SK-N-SH treated with all-trans-retinoic acid at 6 μM for 48 hours (cell line): ENCODE data around the gene CATSPERZ.
"Not testable (repeated sequence)": the region's sequence is repeated elsewhere in the genome, so short reads cannot be mapped to it uniquely, and the experiment has no call there.

Source experiments
- ATAC-seq: fragments of 200-7000 bp; cut with Tn5 transposase; 3 replicates; pipeline ENCODE4 v1.9.1; 2020; ENCODE audit warnings: mild to moderate bottlenecking, moderate library complexity
- ARNTL ChIP-seq: fragments of 450-650 bp; formaldehyde crosslinking; IDR thresholded peaks from 2 replicates; pipeline ENCODE4 v1.5.0; 2020; ENCODE audit warnings: low read depth, mild to moderate bottlenecking, moderate library complexity, borderline replicate concordance
- BACH2 ChIP-seq: fragments of 250-450 bp; sonication (Bioruptor Pico); IDR thresholded peaks from 2 replicates; pipeline ENCODE4 v1.9.0; 2021; ENCODE audit warnings: mild to moderate bottlenecking, borderline replicate concordance
- CREB5 ChIP-seq: fragments of 250-450 bp; sonication (Bioruptor Pico); IDR thresholded peaks from 2 replicates; pipeline ENCODE4 v1.5.1; 2020; ENCODE audit warnings: low read depth, mild to moderate bottlenecking, moderate library complexity
- CSDC2 ChIP-seq: fragments of 250-450 bp; sonication (Bioruptor Pico); IDR thresholded peaks from 2 replicates; pipeline ENCODE4 v1.5.0; 2020; ENCODE audit warnings: mild to moderate bottlenecking, moderate library complexity
- ESRRG ChIP-seq: fragments of 250-450 bp; sonication (Bioruptor Pico); IDR thresholded peaks from 2 replicates; pipeline ENCODE4 v1.6.1; 2021; ENCODE audit warnings: mild to moderate bottlenecking
- GLIS3 ChIP-seq: fragments of 250-450 bp; sonication (Bioruptor Pico); IDR thresholded peaks from 2 replicates; pipeline ENCODE4 v1.5.0; 2020; ENCODE audit warnings: mild to moderate bottlenecking, moderate library complexity
- OSR1 ChIP-seq: fragments of 250-450 bp; sonication (Bioruptor Pico); IDR thresholded peaks from 2 replicates; pipeline ENCODE4 v1.8.0; 2022; ENCODE audit warnings: moderate library complexity, mild to moderate bottlenecking, inconsistent platforms
- PATZ1 ChIP-seq: fragments of 250-450 bp; sonication (Bioruptor Pico); IDR thresholded peaks from 2 replicates; pipeline ENCODE4 v1.8.0; 2020; ENCODE audit warnings: mild to moderate bottlenecking, moderate library complexity, borderline replicate concordance
- PPARA ChIP-seq: fragments of 250-450 bp; sonication (Bioruptor Pico); IDR thresholded peaks from 2 replicates; pipeline ENCODE4 v1.5.0; 2020; ENCODE audit warnings: mild to moderate bottlenecking, borderline replicate concordance
- RARB ChIP-seq: fragments of 250-450 bp; sonication (Bioruptor Pico); IDR thresholded peaks from 2 replicates; pipeline ENCODE4 v1.8.0; 2021; ENCODE audit warnings: mild to moderate bottlenecking, moderate library complexity
- SNAI2 ChIP-seq: fragments of 250-450 bp; sonication (Bioruptor Pico); IDR thresholded peaks from 2 replicates; pipeline ENCODE4 v1.5.0; 2020; ENCODE audit warnings: mild to moderate bottlenecking, moderate library complexity
- TCF4 ChIP-seq: fragments of 250-450 bp; sonication (Bioruptor Pico); IDR thresholded peaks from 2 replicates; pipeline ENCODE4 v1.8.0; 2021; ENCODE audit warnings: mild to moderate bottlenecking, moderate library complexity, borderline replicate concordance
- TOX ChIP-seq: fragments of 250-450 bp; sonication (Bioruptor Pico); IDR thresholded peaks from 2 replicates; pipeline ENCODE4 v1.8.0; 2021; ENCODE audit warnings: mild to moderate bottlenecking, moderate library complexity, borderline replicate concordance
- ZC3H10 ChIP-seq: fragments of 250-450 bp; sonication (Bioruptor Pico); IDR thresholded peaks from 2 replicates; pipeline ENCODE4 v1.5.1; 2021; ENCODE audit warnings: mild to moderate bottlenecking, moderate library complexity
- ZFP3 ChIP-seq: fragments of 250-450 bp; sonication (Bioruptor Pico); IDR thresholded peaks from 2 replicates; pipeline ENCODE4 v1.5.0; 2020; ENCODE audit warnings: mild to moderate bottlenecking, moderate library complexity
- ZFP30 ChIP-seq: fragments of 450-650 bp; formaldehyde crosslinking; IDR thresholded peaks from 2 replicates; pipeline ENCODE4 v1.5.0; 2022; ENCODE audit warnings: mild to moderate bottlenecking, moderate library complexity
- TF ChIP-seq, protein P1 (sequence below): fragments of 250-450 bp; sonication (Bioruptor Pico); IDR thresholded peaks from 2 replicates; pipeline ENCODE4 v1.5.0; 2020; ENCODE audit warnings: mild to moderate bottlenecking, moderate library complexity
- TF ChIP-seq, protein P2 (sequence below): fragments of 250-450 bp; sonication (Bioruptor Pico); IDR thresholded peaks from 2 replicates; pipeline ENCODE4 v1.5.1; 2021; ENCODE audit warnings: mild to moderate bottlenecking, moderate library complexity

Gene CATSPERZ

DNA sequence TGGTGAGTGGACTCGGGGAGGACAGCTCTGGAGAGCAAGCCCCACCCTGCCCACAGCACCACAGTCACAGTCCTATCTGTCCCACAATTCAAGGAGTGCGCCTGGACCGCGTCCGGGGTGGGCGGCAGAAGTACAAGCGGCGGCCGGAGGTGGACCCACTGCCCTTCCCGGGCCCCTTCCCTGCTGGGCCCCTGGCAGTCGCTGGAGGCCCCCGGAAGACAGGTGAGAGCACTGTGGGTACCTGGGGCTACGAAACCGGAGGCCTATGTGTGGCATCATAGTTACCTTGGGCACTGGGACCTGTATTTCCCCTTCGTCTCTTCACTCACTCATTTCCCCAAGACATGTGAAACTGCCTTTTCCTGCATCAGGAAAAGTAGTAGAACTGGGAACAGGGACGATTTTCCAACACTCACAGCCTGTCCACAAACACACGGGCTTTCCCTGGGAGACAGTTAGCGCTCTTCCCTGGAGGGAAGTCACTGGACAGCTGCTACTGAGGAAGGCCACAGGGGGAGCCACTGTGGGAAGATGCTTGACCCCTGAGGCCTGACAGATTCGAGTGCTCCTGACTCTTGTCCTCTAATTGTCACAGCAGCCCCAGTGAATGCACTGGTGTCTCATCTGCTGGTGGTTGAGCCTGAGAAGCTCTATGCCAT, 14.1 kb downstream of the CATSPERZ start:
- no peak for ATAC-seq
- TF ChIP-seq, protein P1, sequence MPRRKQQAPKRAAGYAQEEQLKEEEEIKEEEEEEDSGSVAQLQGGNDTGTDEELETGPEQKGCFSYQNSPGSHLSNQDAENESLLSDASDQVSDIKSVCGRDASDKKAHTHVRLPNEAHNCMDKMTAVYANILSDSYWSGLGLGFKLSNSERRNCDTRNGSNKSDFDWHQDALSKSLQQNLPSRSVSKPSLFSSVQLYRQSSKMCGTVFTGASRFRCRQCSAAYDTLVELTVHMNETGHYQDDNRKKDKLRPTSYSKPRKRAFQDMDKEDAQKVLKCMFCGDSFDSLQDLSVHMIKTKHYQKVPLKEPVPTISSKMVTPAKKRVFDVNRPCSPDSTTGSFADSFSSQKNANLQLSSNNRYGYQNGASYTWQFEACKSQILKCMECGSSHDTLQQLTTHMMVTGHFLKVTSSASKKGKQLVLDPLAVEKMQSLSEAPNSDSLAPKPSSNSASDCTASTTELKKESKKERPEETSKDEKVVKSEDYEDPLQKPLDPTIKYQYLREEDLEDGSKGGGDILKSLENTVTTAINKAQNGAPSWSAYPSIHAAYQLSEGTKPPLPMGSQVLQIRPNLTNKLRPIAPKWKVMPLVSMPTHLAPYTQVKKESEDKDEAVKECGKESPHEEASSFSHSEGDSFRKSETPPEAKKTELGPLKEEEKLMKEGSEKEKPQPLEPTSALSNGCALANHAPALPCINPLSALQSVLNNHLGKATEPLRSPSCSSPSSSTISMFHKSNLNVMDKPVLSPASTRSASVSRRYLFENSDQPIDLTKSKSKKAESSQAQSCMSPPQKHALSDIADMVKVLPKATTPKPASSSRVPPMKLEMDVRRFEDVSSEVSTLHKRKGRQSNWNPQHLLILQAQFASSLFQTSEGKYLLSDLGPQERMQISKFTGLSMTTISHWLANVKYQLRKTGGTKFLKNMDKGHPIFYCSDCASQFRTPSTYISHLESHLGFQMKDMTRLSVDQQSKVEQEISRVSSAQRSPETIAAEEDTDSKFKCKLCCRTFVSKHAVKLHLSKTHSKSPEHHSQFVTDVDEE (CRISPR knock-in tag): no peak
- TF ChIP-seq GLIS3 (CRISPR knock-in tag): no peak
- no peak for TF ChIP-seq ARNTL (CRISPR knock-in tag)
- no peak for TF ChIP-seq ZFP3 (CRISPR knock-in tag)
- TF ChIP-seq PPARA: no peak
- TF ChIP-seq, protein P2, sequence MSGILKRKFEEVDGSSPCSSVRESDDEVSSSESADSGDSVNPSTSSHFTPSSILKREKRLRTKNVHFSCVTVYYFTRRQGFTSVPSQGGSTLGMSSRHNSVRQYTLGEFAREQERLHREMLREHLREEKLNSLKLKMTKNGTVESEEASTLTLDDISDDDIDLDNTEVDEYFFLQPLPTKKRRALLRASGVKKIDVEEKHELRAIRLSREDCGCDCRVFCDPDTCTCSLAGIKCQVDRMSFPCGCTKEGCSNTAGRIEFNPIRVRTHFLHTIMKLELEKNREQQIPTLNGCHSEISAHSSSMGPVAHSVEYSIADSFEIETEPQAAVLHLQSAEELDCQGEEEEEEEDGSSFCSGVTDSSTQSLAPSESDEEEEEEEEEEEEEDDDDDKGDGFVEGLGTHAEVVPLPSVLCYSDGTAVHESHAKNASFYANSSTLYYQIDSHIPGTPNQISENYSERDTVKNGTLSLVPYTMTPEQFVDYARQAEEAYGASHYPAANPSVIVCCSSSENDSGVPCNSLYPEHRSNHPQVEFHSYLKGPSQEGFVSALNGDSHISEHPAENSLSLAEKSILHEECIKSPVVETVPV (CRISPR knock-in tag): no peak
- no peak for TF ChIP-seq CSDC2 (CRISPR knock-in tag)
- no peak for TF ChIP-seq BACH2 (CRISPR knock-in tag)
- no peak for TF ChIP-seq PATZ1 (CRISPR knock-in tag)
- no peak for TF ChIP-seq ZFP30 (CRISPR knock-in tag)
- no peak for TF ChIP-seq ESRRG (CRISPR knock-in tag)
- no peak for TF ChIP-seq SNAI2
- TF ChIP-seq CREB5 (CRISPR knock-in tag): no peak
- TF ChIP-seq RARB (CRISPR knock-in tag): no peak
- no peak for TF ChIP-seq TCF4
- TF ChIP-seq ZC3H10 (CRISPR knock-in tag): no peak

DNA sequence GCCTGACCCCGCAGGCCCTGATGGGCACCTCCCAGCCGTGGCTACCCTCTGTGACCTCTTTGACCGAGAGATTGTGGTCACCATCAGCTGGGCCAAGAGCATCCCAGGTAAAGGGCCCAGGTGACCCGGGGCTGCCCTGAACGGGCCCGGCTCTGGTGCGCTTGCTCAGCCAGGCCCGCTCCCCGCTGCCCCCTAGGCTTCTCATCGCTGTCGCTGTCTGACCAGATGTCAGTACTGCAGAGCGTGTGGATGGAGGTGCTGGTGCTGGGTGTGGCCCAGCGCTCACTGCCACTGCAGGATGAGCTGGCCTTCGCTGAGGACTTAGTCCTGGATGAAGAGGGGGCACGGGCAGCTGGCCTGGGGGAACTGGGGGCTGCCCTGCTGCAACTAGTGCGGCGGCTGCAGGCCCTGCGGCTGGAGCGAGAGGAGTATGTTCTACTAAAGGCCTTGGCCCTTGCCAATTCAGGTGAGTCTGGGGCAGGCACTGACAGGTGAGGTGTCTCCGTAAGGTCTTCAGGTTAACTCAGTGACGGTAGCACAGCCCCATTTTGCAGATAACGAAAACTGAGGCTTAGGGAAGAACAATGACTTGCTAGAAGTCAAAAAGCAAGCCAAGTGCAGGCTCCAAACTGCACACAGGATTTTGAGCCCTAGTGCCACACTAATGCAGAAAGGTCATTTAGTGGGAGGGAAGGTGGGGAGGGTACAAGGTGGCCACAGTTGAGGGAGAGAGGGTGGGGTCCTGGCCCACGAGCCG, 14.8 kb downstream of the CATSPERZ start:
- TF ChIP-seq, protein P2 (CRISPR knock-in tag): no peak
- TF ChIP-seq TOX (CRISPR knock-in tag) (no peak), PPARA (no peak), ARNTL (CRISPR knock-in tag) (no peak), TCF4 (no peak), ZFP3 (CRISPR knock-in tag) (no peak), OSR1 (CRISPR knock-in tag) (no peak)
- TF ChIP-seq, all 23 proteins: peak for 0
- no peak for ATAC-seq

GRCh38 chr11:64315667-64316526, 15.7 kb downstream of the CATSPERZ start:
- not testable (repeated sequence) for ATAC-seq
